GM12873 (cell line): ENCODE data around the gene CEBPG.

Experiments used
- CTCF ChIP-seq: IDR thresholded peaks from 2 replicates; pipeline ENCODE4 v1.5.1; 2012; ENCODE audit warnings: low read depth, mild to moderate bottlenecking, moderate library complexity, low read length, control low read depth; ENCODE audit not compliant: insufficient read depth; ENCODE audit errors: missing control alignments

CEBPG gene

GRCh38 chr19:33375837-33376159 is 2.3 kb downstream of the CEBPG start:
- TF ChIP-seq CTCF, result no peak

GRCh38 chr19:33376423-33376822 is 2.9 kb downstream of the CEBPG start:
- no peak for TF ChIP-seq CTCF

- TF ChIP-seq CTCF, result no peak
These were observed 3.5 kb downstream of the CEBPG start for GRCh38 chr19:33376941-33377557.

- TF ChIP-seq CTCF, result no peak
These were observed 4.3 kb downstream of the CEBPG start for GRCh38 chr19:33377586-33378475.

GRCh38 chr19:33379151-33379829 is 5.8 kb downstream of the CEBPG start:
- no peak for TF ChIP-seq CTCF

- TF ChIP-seq CTCF, result no peak
These were observed 7.6 kb downstream of the CEBPG start for GRCh38 chr19:33381101-33381500.

GRCh38 chr19:33382006-33382405 is 8.5 kb downstream of the CEBPG start:
- TF ChIP-seq CTCF, result no peak
